ENCODE results near the gene LMNA. TPM values are rescaled to one million over a fixed set of nuclear protein-coding genes. Genes with fewer than 3 reads are reported as not detected.
A peak's percentile ranks its signal among the peaks of the same experiment; 100 is the strongest.

Gene LMNA
- total RNA-seq, 4 donors from 2014 or later, result 143 to 244 (median 220) TPM

- intact Hi-C loops (cut with DNase I; ENCODE audit: low total_unique reads) (loop anchor here (1.0 kb wide), 1 partner anchor 135 kb away; no protein-coding TSS in a partner anchor), in situ Hi-C loops (cut with MboI; ENCODE audit: low sequenced_read_pairs in 4 of 4) (loop anchor here in 3 of 4 donors (5.0 kb wide), 2 partner anchors 42 to 132 kb away; no protein-coding TSS in a partner anchor)
- Histone ChIP-seq H3K9me3 (no peaks in the 10 kb centered on the region), H3K36me3 (no peaks in the 10 kb centered on the region), H3K27ac (no peak overlapping the region), H3K27me3 (no peaks in the 10 kb centered on the region), H3K4me1 (no peaks in the 10 kb centered on the region), H3K4me3 (no peak overlapping the region)
- ATAC-seq, result peak; percentile 14 to 23
- no peak for TF ChIP-seq POLR2A (IDR thresholded peaks at IDR 0.05)
- TF ChIP-seq, protein P1, sequence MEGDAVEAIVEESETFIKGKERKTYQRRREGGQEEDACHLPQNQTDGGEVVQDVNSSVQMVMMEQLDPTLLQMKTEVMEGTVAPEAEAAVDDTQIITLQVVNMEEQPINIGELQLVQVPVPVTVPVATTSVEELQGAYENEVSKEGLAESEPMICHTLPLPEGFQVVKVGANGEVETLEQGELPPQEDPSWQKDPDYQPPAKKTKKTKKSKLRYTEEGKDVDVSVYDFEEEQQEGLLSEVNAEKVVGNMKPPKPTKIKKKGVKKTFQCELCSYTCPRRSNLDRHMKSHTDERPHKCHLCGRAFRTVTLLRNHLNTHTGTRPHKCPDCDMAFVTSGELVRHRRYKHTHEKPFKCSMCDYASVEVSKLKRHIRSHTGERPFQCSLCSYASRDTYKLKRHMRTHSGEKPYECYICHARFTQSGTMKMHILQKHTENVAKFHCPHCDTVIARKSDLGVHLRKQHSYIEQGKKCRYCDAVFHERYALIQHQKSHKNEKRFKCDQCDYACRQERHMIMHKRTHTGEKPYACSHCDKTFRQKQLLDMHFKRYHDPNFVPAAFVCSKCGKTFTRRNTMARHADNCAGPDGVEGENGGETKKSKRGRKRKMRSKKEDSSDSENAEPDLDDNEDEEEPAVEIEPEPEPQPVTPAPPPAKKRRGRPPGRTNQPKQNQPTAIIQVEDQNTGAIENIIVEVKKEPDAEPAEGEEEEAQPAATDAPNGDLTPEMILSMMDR (IDR thresholded peaks at IDR 0.05 in 4 of 5, conservative IDR thresholded peaks at IDR 0.05 in 1 of 5), result peak in 1 of 5 experiments; percentile 69
- DNase-seq, result no peak
These were observed 24.2 kb upstream of the LMNA start for GRCh38 chr1:156090138-156090839.

- Histone ChIP-seq H3K4me3 (no peak overlapping the region), H3K9me3 (no peaks in the 10 kb centered on the region), H3K27me3 (no peaks in the 10 kb centered on the region), H3K4me1 (no peaks in the 10 kb centered on the region), H3K27ac (no peak overlapping the region), H3K36me3 (no peaks in the 10 kb centered on the region)
- DNase-seq (peak in 1 of 2 donors; percentile 77), ATAC-seq (peak; percentile 90 to 94)
- intact Hi-C loops (cut with DNase I; ENCODE audit: low total_unique reads), result loop anchor here (1.0 kb wide), 1 partner anchor 134 kb away; no protein-coding TSS in a partner anchor
- in situ Hi-C loops (cut with MboI; ENCODE audit: low sequenced_read_pairs in 4 of 4), result loop anchor here in 3 of 4 donors (5.0 kb wide), 2 partner anchors 41 to 131 kb away; no protein-coding TSS in a partner anchor
- TF ChIP-seq, protein P1 (IDR thresholded peaks at IDR 0.05 in 4 of 5, conservative IDR thresholded peaks at IDR 0.05 in 1 of 5), result peak in 4 of 5 experiments; percentile 88 to 94 (median 92)
- TF ChIP-seq POLR2A (IDR thresholded peaks at IDR 0.05), result no peak
These were observed 23.7 kb upstream of the LMNA start for GRCh38 chr1:156090840-156091188.

DNA sequence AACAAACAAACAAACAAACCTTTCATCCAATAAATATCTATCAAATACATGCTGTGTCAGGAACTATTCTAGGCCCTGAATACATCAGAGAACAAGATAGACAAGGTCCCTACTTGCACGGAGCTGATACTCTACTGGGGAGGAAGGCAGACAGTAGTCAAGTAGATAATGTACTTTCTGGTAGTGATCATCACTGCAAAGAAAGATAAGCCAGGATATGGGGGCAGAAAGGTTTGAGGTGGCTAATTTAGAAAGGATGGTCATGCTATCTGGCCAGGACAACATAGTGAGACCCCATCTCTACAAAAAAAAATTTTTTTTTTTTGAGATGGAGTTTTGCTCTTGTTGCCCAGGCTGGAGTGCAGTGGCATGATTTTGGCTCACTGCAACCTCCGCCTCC lies 22.9 kb upstream of the LMNA start:
- H3K36me3 ChIP-seq, result no peaks in the 10 kb centered on the region
- TF ChIP-seq POLR2A (IDR thresholded peaks at IDR 0.05), result no peak
- TF ChIP-seq, protein P1 (IDR thresholded peaks at IDR 0.05 in 4 of 5, conservative IDR thresholded peaks at IDR 0.05 in 1 of 5), result no peak
- ATAC-seq, result no peak
- intact Hi-C loops (cut with DNase I; ENCODE audit: low total_unique reads), result no loop called here
- H3K4me3 ChIP-seq, result no peak overlapping the region
- H3K4me1 ChIP-seq, result peaks cover 4 to 5% of the 10 kb centered on the region in 2 donors
- in situ Hi-C loops (cut with MboI; ENCODE audit: low sequenced_read_pairs in 4 of 4), result loop anchor here in 3 of 4 donors (5.0 kb wide), 2 partner anchors 41 to 131 kb away; no protein-coding TSS in a partner anchor
- no peaks in the 10 kb centered on the region for H3K27me3 ChIP-seq
- H3K9me3 ChIP-seq, result no peaks in the 10 kb centered on the region
- no peak for DNase-seq
- no peak overlapping the region for H3K27ac ChIP-seq

DNA sequence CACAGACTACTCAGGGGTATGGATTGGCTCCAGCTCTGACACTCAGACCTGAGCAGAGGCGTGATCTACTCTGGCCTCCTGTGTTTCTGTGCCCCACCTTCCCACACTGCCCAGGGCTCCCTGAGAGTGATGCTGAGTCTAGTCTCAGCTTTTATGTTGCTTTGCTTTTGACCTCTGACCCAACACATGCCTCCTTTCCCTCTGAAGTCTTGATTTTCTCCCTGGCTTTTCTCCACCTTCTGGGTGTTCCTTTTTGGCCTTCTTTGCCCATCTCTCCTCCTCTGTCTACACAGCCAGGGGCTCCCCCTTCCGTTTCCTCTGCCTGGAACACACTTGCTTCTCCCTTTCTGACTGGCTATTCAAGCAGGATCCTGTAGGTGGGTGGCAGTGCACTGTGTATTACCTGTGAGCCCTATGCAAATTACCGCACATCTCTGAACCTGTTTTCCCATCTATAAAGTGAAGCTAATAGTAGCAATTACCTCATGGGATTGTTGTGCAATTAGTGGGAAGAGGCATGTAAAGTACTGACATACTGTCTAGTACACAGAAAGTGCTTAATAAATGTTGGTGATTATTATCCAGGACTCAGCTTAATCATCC lies 18.5 kb upstream of the LMNA start:
- H3K27ac ChIP-seq, result peak overlapping the region; percentile 15 to 80 (median 63)

More for the DNA sequence above, 18.5 kb upstream of the LMNA start:
- Histone ChIP-seq H3K9me3 (no peaks in the 10 kb centered on the region), H3K36me3 (no peaks in the 10 kb centered on the region), H3K4me3 (no peak overlapping the region), H3K27me3 (no peaks in the 10 kb centered on the region), H3K4me1 (peaks cover 7 to 21% of the 10 kb centered on the region in 2 donors)
- DNase-seq, result no peak
- intact Hi-C loops (cut with DNase I; ENCODE audit: low total_unique reads), result loop anchor here (1.0 to 5.0 kb wide), 3 partner anchors 34 to 186 kb away; partner anchors contain the start of genes PMF1, SMG5 and TMEM79
- no peak for TF ChIP-seq POLR2A (IDR thresholded peaks at IDR 0.05)
- TF ChIP-seq, protein P1 (IDR thresholded peaks at IDR 0.05 in 4 of 5, conservative IDR thresholded peaks at IDR 0.05 in 1 of 5), result no peak
- no peak for ATAC-seq
- in situ Hi-C loops (cut with MboI; ENCODE audit: low sequenced_read_pairs in 4 of 4), result loop anchor here in 3 of 4 donors (5.0 kb wide), 1 partner anchor 36 kb away; no protein-coding TSS in a partner anchor

Data from gastrocnemius medialis (tissue), 4 donors.